RWPE2 (cell line): ENCODE measurements around the gene TMEM244.

Source experiments
- ATAC-seq: fragments of 200-7000 bp; cut with Tn5 transposase; 3 replicates; pipeline ENCODE4 v1.9.1; 2021; ENCODE audit warnings: low read depth
- DNase-seq: peaks from one replicate; pipeline ENCODE4 v3.0.0-alpha.2; 2020; ENCODE audit warnings: low spot score
- H3K27ac ChIP-seq: fragments of 450-650 bp; 2 replicates; pipeline ENCODE4 v1.5.1; 2017; ENCODE audit warnings: mild to moderate bottlenecking; ENCODE audit not compliant: poor library complexity, severe bottlenecking
- H3K27me3 ChIP-seq: fragments of 250-450 bp; sonication (Bioruptor Pico); 2 replicates; pipeline ENCODE4 v1.5.1; 2021; ENCODE audit warnings: mild to moderate bottlenecking, moderate library complexity; ENCODE audit not compliant: insufficient read depth, poor library complexity, severe bottlenecking
- H3K36me3 ChIP-seq: fragments of 250-450 bp; sonication (Bioruptor Pico); 2 replicates; pipeline ENCODE4 v1.5.1; 2020; ENCODE audit warnings: low read depth, mild to moderate bottlenecking, moderate library complexity
- H3K4me1 ChIP-seq: fragments of 250-450 bp; sonication (Bioruptor Pico); 2 replicates; pipeline ENCODE4 v1.5.1; 2021; ENCODE audit warnings: mild to moderate bottlenecking, moderate library complexity; ENCODE audit not compliant: insufficient read depth, poor library complexity, severe bottlenecking
- H3K4me3 ChIP-seq: fragments of 250-450 bp; sonication (Bioruptor Pico); 2 replicates; pipeline ENCODE4 v1.5.1; 2021; ENCODE audit warnings: mild to moderate bottlenecking, moderate library complexity; ENCODE audit not compliant: severe bottlenecking
- H3K9me3 ChIP-seq: fragments of 250-450 bp; sonication (Bioruptor Pico); 2 replicates; pipeline ENCODE4 v1.5.1; 2021; ENCODE audit warnings: mild to moderate bottlenecking, moderate library complexity; ENCODE audit not compliant: severe bottlenecking
- CTCF ChIP-seq: fragments of 450-650 bp; IDR thresholded peaks from one replicate; pipeline ENCODE4 v1.5.1; 2017; ENCODE audit warnings: mild to moderate bottlenecking, moderate library complexity; ENCODE audit not compliant: poor library complexity, severe bottlenecking

Gene TMEM244

DNA sequence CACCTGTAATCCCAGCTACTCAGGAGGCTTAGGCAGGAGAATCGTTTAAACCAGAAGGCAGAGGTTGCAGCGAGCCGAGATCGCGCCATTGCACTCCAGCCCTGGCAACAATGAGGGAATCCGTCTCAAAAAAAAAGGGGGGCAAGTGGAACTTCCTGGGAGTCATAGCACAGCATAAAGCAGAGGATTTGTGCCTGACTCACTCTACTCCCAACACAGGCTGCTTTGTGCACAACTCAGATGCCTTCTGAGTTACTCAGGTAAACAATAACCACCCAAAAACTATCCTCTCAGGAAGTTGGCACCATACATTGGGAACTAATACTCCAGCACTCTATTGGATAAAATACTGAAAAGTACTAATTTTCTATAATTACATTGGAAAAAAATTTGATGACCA, 2.5 kb upstream of the TMEM244 start:
- no peak overlapping the region for H3K4me3 ChIP-seq
- H3K27me3 ChIP-seq = no peaks in the 10 kb centered on the region
- ATAC-seq = peak; percentile 100
- H3K9me3 ChIP-seq = no peaks in the 10 kb centered on the region
- no peaks in the 10 kb centered on the region for H3K36me3 ChIP-seq
- DNase-seq = peak; percentile 67
- peak overlapping the region; percentile 59 for H3K27ac ChIP-seq
- peaks cover 14% of the 10 kb centered on the region for H3K4me1 ChIP-seq
- TF ChIP-seq CTCF = no peak

DNA sequence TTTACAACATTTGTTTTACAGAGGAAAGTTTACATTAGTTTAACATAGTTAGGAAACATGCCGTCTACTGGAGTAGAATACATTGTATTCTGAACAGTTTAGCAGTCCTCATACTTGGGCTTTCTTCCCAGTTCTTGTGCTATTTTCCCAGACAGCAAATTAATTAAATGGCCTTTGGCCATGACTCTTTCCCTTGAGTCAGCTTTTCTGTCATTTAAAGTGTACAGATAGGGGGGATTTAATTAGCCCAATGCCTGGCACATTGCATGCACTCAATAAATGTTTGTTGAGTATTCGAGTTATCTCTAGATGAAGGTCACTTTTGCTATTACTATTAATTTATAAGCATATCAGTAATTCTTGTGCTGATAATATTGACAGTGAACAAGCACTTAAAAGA, 1.6 kb downstream of the TMEM244 start:
- no peaks in the 10 kb centered on the region for H3K9me3 ChIP-seq
- DNase-seq (no peak), ATAC-seq (no peak)
- no peak overlapping the region for H3K27ac ChIP-seq
- H3K4me3 ChIP-seq = no peak overlapping the region
- H3K27me3 ChIP-seq = no peaks in the 10 kb centered on the region
- no peaks in the 10 kb centered on the region for H3K36me3 ChIP-seq
- TF ChIP-seq CTCF = no peak
- peaks cover 14% of the 10 kb centered on the region for H3K4me1 ChIP-seq

GRCh38 chr6:129857838-129858237, 3.3 kb downstream of the TMEM244 start:
- H3K27ac ChIP-seq = no peak overlapping the region
- H3K27me3 ChIP-seq = no peaks in the 10 kb centered on the region
- H3K4me3 ChIP-seq = no peak overlapping the region
- H3K4me1 ChIP-seq = peaks cover 3% of the 10 kb centered on the region
- no peaks in the 10 kb centered on the region for H3K36me3 ChIP-seq
- TF ChIP-seq CTCF = no peak
- ATAC-seq (no peak), DNase-seq (no peak)
- H3K9me3 ChIP-seq = no peaks in the 10 kb centered on the region

- Histone ChIP-seq H3K4me1 (peaks cover 13% of the 10 kb centered on the region), H3K27ac (peak overlapping the region; percentile 49), H3K9me3 (no peaks in the 10 kb centered on the region), H3K4me3 (no peak overlapping the region), H3K27me3 (no peaks in the 10 kb centered on the region), H3K36me3 (no peaks in the 10 kb centered on the region)
- ATAC-seq (peak; percentile 83), DNase-seq (no peak)
- TF ChIP-seq CTCF = no peak
Observed at GRCh38 chr6:129853996-129854711, 7.0 kb downstream of the TMEM244 start.

DNA sequence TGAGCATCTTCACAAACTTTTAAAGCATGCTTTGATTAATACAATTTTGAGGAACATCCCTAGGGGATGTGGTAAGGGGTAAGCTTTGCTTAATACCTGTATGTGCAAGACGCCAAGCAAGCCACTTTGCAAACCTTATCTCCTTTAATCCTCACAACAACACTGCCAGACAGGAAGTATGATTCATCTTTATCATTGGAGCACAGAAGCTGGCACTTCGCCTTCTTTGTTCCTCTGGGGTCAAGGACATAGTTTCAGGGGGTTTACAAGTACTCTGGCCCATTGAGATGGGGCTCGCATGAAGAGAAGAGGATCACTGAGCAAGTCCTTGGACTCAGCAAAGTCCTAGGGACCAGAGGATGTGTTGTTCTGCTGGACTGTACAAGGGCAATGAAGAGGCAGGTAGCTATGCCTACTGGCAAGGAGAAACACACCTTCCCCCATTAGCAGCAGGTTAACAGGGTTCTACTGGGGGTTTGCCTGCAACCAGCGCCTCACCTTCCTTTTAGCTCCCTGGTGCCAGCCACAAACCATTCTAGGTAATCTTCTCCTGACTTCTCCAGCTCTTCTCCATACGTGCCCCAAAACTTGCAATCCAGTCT, 8.8 kb downstream of the TMEM244 start:
- Histone ChIP-seq H3K36me3 (no peaks in the 10 kb centered on the region), H3K9me3 (no peaks in the 10 kb centered on the region), H3K4me3 (no peak overlapping the region), H3K27ac (peak overlapping the region; percentile 38), H3K4me1 (peaks cover 13% of the 10 kb centered on the region), H3K27me3 (no peaks in the 10 kb centered on the region)
- ATAC-seq = no peak
- no peak for DNase-seq
- TF ChIP-seq CTCF = no peak
